NCI-H146 (cell line): ENCODE measurements around the gene SMARCD2.
A peak's percentile ranks its signal among the peaks of the same experiment; 100 is the strongest.

Source experiments
- DNase-seq: peaks from one replicate; lab custom pipeline; 2025; lab: John Stamatoyannopoulos, UW

SMARCD2 gene

GRCh38 chr17:63832014-63832413 is 10.5 kb downstream of the SMARCD2 start:
- DNase-seq, result no peak

GRCh38 chr17:63831505-63831904 is 11.0 kb downstream of the SMARCD2 start:
- no peak for DNase-seq

- DNase-seq, result no peak
Observed at GRCh38 chr17:63830904-63831491, 11.5 kb downstream of the SMARCD2 start.

- no peak for DNase-seq
Observed at GRCh38 chr17:63830278-63830677, 12.2 kb downstream of the SMARCD2 start.

- DNase-seq, result no peak
Observed at GRCh38 chr17:63828936-63829335, 13.5 kb downstream of the SMARCD2 start.

GRCh38 chr17:63827801-63828221 is 14.7 kb downstream of the SMARCD2 start:
- DNase-seq, result no peak

GRCh38 chr17:63827002-63827800 is 15.3 kb downstream of the SMARCD2 start, which contains the start of the genes FTSJ3 and PSMC5:
TSS of gene FTSJ3 (minus strand) at chr17:63827663. CDS start at chr17:63826902, 761 bp downstream.
TSS of gene PSMC5 (plus strand) at chr17:63827431. CDS start at chr17:63827491, 60 bp downstream.
- peak; percentile 94 for DNase-seq

- peak; percentile 41 for DNase-seq
Observed at GRCh38 chr17:63826468-63827001, 15.9 kb downstream of the SMARCD2 start.

- no peak for DNase-seq
Observed at GRCh38 chr17:63824362-63824761, 18.1 kb downstream of the SMARCD2 start.

GRCh38 chr17:63823659-63824331 is 18.7 kb downstream of the SMARCD2 start:
- DNase-seq, result no peak

- DNase-seq, result no peak
Observed at GRCh38 chr17:63822537-63822936, 19.9 kb downstream of the SMARCD2 start.

GRCh38 chr17:63821804-63822203 is 20.7 kb downstream of the SMARCD2 start:
- no peak for DNase-seq

- DNase-seq, result no peak
Observed at GRCh38 chr17:63820963-63821561, 21.4 kb downstream of the SMARCD2 start.

GRCh38 chr17:63819585-63820537 is 22.6 kb downstream of the SMARCD2 start:
- DNase-seq, result no peak

GRCh38 chr17:63819131-63819530 is 23.4 kb downstream of the SMARCD2 start:
- no peak for DNase-seq

- no peak for DNase-seq
Observed at GRCh38 chr17:63817736-63818385, 24.6 kb downstream of the SMARCD2 start.

GRCh38 chr17:63816669-63817068 is 25.8 kb downstream of the SMARCD2 start:
- DNase-seq, result no peak

- DNase-seq, result no peak
Observed at GRCh38 chr17:63816123-63816522, 26.4 kb downstream of the SMARCD2 start.

- no peak for DNase-seq
Observed at GRCh38 chr17:63809970-63810369, 32.5 kb downstream of the SMARCD2 start.

GRCh38 chr17:63805591-63805990 is 36.9 kb downstream of the SMARCD2 start:
- DNase-seq, result no peak
